Stimulated activated CD8-positive, alpha-beta memory T cell treated with anti-CD3 and anti-CD28 coated beads, Interleukin-12 subunit alpha, Interleukin-12 subunit beta, amount 100 ng/mL, for 4 hours (primary cell): ENCODE data around the gene SPINK14.

Source experiments
- DNase-seq: peaks from one replicate; pipeline ENCODE4 v3.0.0-alpha.2; 2020; ENCODE audit warnings: low read depth

SPINK14 gene

GRCh38 chr5:148168246-148168645 is at the start of gene SPINK14:
Gene SPINK14 (plus strand): TSS chr5:148168546. CDS start chr5:148169733, 1,187 bp downstream.
- DNase-seq = no peak

GRCh38 chr5:148120317-148120716 is 48.0 kb upstream of the SPINK14 start:
- DNase-seq = no peak

- DNase-seq = no peak
Observed at GRCh38 chr5:148125641-148126040, 42.7 kb upstream of the SPINK14 start.

- DNase-seq = no peak
Observed at GRCh38 chr5:148135091-148136048, 33.0 kb upstream of the SPINK14 start.

DNA sequence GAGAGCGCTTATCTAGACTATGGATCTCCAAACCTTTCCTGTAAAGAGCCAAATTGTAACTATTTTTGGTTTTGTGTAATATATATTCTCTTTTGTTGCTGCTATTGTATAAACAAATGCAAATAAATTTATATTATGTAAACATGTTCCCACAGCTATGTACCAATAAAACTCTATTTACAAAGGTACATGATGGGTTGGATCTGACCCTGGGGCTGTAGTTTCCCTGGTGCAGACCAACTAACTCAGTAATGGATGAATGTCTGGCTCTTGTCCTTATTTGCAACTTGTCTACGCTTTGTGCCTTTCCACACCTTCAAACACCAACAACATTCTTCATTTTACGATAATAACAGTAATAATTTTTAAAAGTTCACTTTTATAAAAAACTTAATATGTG is 27.5 kb upstream of the SPINK14 start:
- DNase-seq = no peak

DNA sequence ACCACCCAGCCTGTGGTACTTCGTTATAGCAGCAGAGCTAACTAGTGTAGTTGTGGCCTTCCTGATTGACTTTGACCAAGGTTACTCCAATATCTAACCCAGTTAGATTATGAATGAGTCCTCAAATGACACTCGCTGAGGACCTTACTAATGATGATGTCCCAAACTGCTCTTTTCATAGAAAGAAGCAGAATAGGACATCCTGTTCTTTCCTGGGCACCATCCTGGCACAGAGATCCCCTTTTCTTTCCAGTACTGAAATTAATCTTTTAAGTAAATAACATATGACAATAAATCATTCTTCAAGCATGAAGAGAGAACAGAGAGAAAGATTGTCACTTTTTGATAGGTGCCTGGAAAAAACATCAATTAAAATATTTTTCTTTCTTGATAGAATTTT is 26.7 kb upstream of the SPINK14 start:
- no peak for DNase-seq

DNA sequence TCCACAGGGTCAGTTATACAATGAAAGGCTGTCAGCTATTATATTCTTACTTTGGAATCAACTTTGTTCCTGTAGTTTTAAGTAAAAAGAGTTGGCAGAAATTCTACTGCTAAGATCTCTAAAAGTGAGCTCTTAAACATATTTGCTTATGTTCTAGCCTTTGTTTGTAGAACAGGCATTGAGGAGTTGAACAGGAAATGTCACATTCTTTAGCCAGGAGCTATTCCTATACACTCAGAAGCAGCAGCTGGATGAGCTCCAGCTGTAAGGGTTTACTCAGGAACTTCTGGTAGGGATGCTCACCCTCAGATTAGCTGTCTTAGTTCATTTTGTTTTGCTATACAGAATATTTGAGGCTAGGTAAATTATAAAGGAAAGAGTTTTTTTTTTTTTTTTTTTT is 22.4 kb upstream of the SPINK14 start:
- DNase-seq = no peak

DNA sequence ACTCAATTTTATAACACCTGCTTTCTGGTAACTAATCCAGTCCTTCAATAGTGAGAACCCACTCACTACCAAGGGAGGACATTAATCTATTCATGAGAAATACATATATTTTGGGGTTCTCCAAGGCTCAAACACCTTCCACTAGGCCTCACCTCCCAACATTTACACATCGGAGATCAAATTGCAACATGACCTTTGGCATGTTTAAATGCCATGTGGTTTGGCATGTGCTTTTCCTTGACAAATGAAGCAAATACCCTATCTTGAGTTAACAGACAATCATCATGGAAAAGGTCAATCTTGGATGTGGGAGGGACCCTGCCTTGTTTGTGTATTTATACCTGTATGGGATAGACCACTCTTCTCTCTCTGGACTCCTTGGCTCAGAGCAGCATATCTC is 21.9 kb upstream of the SPINK14 start:
- no peak for DNase-seq

DNA sequence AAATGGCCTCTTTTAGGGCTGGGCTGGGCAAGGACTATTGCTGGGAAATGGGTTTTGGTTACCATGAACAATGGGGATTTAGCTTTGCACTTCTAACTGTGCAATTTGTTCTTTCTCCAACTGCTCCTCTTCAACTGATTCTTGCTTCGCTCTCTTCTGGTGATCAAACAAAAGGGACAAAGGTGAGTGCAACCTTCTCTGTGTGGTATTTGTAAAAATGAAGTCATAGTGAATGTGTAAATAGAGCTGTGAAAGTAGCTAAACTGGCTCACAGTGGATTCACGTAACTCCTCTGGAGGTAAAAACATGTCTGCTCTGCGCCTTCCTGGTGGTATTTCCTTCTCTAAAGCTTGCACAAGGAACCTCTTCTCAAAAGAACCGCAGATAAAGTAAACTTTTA is 20.9 kb upstream of the SPINK14 start:
- no peak for DNase-seq

DNA sequence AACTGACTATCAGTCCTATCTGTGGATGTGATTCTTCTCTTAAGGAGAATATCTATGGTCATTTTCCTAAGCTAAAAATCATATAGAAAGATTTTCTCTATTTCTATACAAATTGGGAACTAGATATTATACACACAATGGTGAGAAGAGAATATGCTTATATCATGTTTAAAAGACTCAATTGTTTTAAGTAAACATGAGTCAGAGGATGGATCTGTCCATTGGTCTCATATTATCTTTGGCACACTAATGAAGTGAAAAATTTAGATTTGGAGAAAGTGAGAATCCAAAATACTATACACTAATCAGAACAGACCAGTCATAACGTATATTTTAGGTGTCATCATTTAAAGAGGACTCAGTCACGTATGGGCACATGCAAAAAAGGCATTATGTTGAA is 16.5 kb upstream of the SPINK14 start:
- no peak for DNase-seq

DNA sequence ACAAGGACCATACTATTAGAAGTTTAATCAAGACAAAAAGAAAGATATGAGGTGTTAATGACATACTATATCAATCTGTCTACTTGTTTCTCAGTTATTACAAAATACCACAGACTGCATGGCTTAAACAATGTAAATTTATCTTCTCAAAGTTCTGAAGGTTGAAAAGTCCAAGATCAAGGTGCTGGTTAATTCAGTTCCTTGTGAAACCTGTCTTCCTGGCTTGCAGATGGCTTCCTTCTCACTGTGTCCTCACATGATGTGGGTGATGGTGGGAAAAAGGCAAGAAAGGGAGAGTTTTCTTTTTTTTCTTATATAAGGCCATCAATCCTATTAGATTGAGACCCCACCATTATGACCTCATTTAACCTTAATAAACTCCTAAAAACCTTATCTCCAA is 15.6 kb upstream of the SPINK14 start:
- DNase-seq = no peak

- DNase-seq = no peak
Observed at GRCh38 chr5:148156609-148157008, 11.7 kb upstream of the SPINK14 start.

GRCh38 chr5:148162038-148162437 is 6.3 kb upstream of the SPINK14 start:
- no peak for DNase-seq

DNA sequence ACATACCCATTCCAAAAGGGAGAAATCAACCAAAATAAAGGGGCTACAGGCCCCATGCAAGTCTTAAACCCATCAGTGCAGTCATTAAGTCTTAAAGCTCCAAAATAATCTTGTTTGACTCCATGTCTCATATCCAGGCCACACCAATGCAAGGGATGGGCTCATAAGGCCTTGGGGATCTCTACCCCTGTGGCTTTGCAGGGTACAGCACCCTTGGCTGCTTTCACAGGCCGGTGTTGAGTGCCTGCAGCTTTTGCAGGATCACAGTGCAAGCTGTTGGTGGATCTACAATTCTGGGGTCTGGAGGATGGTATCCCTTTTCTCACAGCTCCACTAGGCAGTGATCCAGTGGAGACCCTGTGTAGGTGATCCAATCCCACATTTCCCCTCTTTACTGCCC is 5.0 kb upstream of the SPINK14 start:
- no peak for DNase-seq

- DNase-seq = no peak
Observed at GRCh38 chr5:148166550-148167283, 1.6 kb upstream of the SPINK14 start.

DNA sequence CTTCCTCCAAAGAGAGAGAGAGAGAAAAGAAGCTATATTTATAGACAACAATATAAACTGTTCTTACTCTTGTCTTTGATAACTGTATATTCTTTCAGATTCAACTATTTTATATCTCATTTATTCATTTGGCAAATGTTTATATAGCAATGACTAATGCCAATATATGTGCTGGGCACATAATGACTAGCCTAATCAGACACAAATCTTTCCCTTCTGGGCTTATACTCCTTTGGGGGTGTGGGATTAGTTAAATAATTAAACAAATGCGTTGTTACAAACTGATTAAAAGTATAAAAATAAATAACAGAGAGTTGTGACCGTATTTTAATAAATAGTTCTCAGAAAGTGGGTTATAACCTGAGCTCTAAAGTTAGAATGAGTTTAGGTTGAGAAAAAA is 4.0 kb downstream of the SPINK14 start:
- DNase-seq = no peak

DNA sequence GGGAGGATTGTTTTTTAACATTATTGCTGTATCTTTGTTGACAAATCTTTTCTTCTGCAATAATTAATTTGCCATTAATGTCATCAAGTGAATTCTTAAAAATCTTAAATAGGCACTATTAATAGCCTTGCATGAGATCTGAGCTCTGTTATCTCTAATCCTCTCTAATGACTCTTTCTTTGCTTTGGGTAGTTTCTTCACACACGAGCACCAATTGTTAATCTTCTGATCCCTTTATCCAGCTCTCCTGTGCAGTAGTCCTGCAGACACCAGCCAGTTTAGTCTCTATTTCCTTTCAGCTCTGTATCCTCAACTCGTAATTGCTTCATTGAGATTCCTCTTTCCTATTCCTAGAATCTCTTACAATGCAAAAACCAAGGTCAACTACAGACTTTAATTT is 8.1 kb downstream of the SPINK14 start:
- no peak for DNase-seq

GRCh38 chr5:148177207-148177606 is 8.9 kb downstream of the SPINK14 start:
- no peak for DNase-seq

GRCh38 chr5:148179234-148179824 is 11.0 kb downstream of the SPINK14 start:
- no peak for DNase-seq

DNA sequence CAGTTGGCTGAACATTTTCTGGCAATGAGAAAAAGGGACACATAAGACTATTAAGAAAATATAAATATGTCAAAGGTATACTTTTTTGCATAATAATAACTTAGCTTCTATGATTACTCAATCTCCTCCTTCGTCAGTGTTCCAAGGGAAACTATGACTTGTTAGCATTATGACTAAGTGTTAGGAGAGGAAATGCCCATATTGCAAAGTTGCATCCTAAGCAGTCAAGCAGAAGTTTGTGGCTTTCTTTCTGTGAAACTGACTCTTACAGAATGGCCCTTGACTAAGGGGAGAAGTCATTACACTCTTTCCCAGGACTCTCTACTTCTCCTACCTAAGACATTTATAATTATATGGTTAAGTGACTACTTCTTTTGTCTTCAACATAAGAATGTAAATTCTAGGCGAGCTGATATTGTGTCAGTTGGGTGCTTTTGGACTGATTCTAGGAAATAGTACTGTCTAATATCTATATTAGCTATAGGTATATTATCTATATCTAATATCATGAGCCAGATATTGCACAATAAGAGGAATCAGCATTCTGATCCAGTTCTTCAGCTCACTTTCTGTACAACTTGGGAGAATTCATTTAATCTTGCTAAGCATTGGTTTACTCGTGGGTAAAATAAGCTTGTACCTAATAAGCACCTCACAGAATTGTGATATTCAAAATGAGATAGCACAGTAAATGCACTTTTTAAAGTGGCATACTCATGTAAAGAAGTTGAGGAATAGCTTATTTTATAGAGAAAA is 18.1 kb downstream of the SPINK14 start:
- DNase-seq = no peak

DNA sequence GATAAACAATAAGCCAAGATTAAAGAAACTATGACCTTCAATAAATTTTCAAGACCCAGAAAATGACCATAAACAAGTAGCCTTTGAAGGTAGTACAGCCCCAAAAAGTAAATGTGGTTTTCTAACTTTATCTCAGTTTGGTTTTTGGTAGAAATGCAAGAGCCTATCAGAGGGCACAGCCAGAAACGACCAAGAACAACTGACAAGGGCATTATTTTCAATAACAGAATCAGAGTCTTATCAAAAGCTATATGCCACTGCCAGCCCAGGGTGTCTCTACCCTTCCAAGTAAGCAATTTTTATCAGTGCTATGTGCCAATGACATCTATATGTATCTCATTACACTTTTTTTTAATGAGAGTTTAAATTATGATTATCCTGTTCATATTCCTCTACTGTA is 22.7 kb downstream of the SPINK14 start:
- DNase-seq = no peak

- no peak for DNase-seq
Observed at GRCh38 chr5:148193202-148193601, 24.9 kb downstream of the SPINK14 start.
